A673 (cell line): ENCODE measurements around the gene STT3B. TPM values are rescaled to one million over a fixed set of nuclear protein-coding genes. Genes with fewer than 3 reads are reported as not detected.

Experiments used
- BruUV-seq: library from RNA; stranded (reverse); fragments of 400-500 nt; replicated peaks from 2 replicates; lab custom pipeline; 2021; lab: Mats Ljungman, UMichigan
- CTCF ChIA-PET: fragments of 300-600 bp; sonication (Branson Sonifier 250); formaldehyde crosslinking; loops from one replicate; lab custom pipeline; 2022; ENCODE audit warnings: antibody characterized with exemption; lab: Charles Lee
- POLR2A ChIA-PET: fragments of 300-600 bp; sonication (Branson Sonifier 250); formaldehyde crosslinking; loops from one replicate; lab custom pipeline; 2022; ENCODE audit warnings: antibody characterized with exemption; ENCODE audit not compliant: low non-redundant PET; lab: Charles Lee
- DNase-seq: peaks from one replicate; pipeline ENCODE4 v3.0.0-alpha.2; 2015; ENCODE audit warnings: low spot score
- H3K27ac ChIP-seq: fragments of 200-600 bp; sonication (generic); 2 replicates; pipeline ENCODE4 v1.5.1; 2016; ENCODE audit warnings: mixed run types, low read depth, mild to moderate bottlenecking, mixed read lengths, antibody characterized with exemption, low read length; ENCODE audit not compliant: poor library complexity, severe bottlenecking
- H3K27me3 ChIP-seq: fragments of 200-600 bp; sonication (generic); replicated peaks from 2 replicates; pipeline ENCODE4 v1.6.1; 2017; ENCODE audit warnings: mixed run types, low read depth, mild to moderate bottlenecking, mixed read lengths, antibody characterized with exemption, low read length; ENCODE audit not compliant: insufficient read depth, poor library complexity
- H3K36me3 ChIP-seq: fragments of 200-600 bp; sonication (generic); 2 replicates; pipeline ENCODE4 v1.6.1; 2016; ENCODE audit warnings: mixed run types, mild to moderate bottlenecking, mixed read lengths, antibody characterized with exemption, low read length; ENCODE audit not compliant: insufficient read depth, poor library complexity, severe bottlenecking
- H3K4me1 ChIP-seq: fragments of 200-600 bp; sonication (generic); 2 replicates; pipeline ENCODE4 v1.6.1; 2017; ENCODE audit warnings: mixed run types, mild to moderate bottlenecking, mixed read lengths, antibody characterized with exemption, low read length; ENCODE audit not compliant: insufficient read depth, poor library complexity, severe bottlenecking
- H3K4me3 ChIP-seq: fragments of 200-600 bp; sonication (generic); 2 replicates; pipeline ENCODE4 v1.5.1; 2016; ENCODE audit warnings: low read depth, mixed run types, mild to moderate bottlenecking, mixed read lengths, low read length; ENCODE audit not compliant: poor library complexity, severe bottlenecking
- H3K9me3 ChIP-seq: fragments of 200-600 bp; sonication (generic); 2 replicates; pipeline ENCODE4 v1.6.1; 2016; ENCODE audit warnings: mixed run types, low read depth, mild to moderate bottlenecking, mixed read lengths, antibody characterized with exemption, low read length; ENCODE audit not compliant: poor library complexity, severe bottlenecking
- CTCF ChIP-seq: fragments of 300-800, 200-600 bp; sonication (generic); conservative IDR thresholded peaks from 2 replicates; pipeline ENCODE4 v1.5.1; 2017; ENCODE audit warnings: low read depth, mild to moderate bottlenecking, antibody characterized with exemption, low read length, moderate library complexity, mixed read lengths
- EZH2 ChIP-seq: fragments of 200-600 bp; sonication (generic); IDR thresholded peaks from 2 replicates; pipeline ENCODE4 v1.6.1; 2017; ENCODE audit warnings: borderline replicate concordance, low read depth, mild to moderate bottlenecking, mixed read lengths, antibody characterized with exemption, low read length; ENCODE audit not compliant: poor library complexity, severe bottlenecking
- intact Hi-C: fragments of 100-400 bp; cut with micrococcal nuclease; formaldehyde crosslinking; loops from one replicate; pipeline ENCODE4 v1.10.0; 2022; ENCODE audit not compliant: unreplicated experiment
- total RNA-seq: library from RNA; stranded (reverse); gene quantifications from 2 replicates; pipeline ENCODE4 v1.2.3, GENCODE V29; 2021

The STT3B gene
- total RNA-seq, 1 experiment from 2014 or later: 137 TPM

GRCh38 chr3:31498791-31499190 is 33.9 kb upstream of the STT3B start:
- H3K4me1 ChIP-seq: no peaks in the 10 kb centered on the region
- intact Hi-C loops: no loop called here
- TF ChIP-seq CTCF (no peak), EZH2 (no peak)
- CTCF ChIA-PET: no interaction called here
- H3K36me3 ChIP-seq: no peaks in the 10 kb centered on the region
- no peaks in the 10 kb centered on the region for H3K27me3 ChIP-seq
- BruUV-seq: no TSS peak
- no peaks in the 10 kb centered on the region for H3K9me3 ChIP-seq
- DNase-seq: no peak
- no peak overlapping the region for H3K27ac ChIP-seq
- POLR2A ChIA-PET: no interaction called here
- H3K4me3 ChIP-seq: no peak overlapping the region

- H3K9me3 ChIP-seq: no peaks in the 10 kb centered on the region
- TF ChIP-seq CTCF (no peak), EZH2 (no peak)
- ChIA-PET POLR2A (no interaction called here), CTCF (no interaction called here)
- H3K4me3 ChIP-seq: no peak overlapping the region
- DNase-seq: no peak
- BruUV-seq: no TSS peak
- H3K27me3 ChIP-seq: no peaks in the 10 kb centered on the region
- H3K36me3 ChIP-seq: no peaks in the 10 kb centered on the region
- no peak overlapping the region for H3K27ac ChIP-seq
- no peaks in the 10 kb centered on the region for H3K4me1 ChIP-seq
- intact Hi-C loops: no loop called here
Observed at GRCh38 chr3:31499281-31499680, 33.4 kb upstream of the STT3B start.

- TF ChIP-seq EZH2 (no peak), CTCF (no peak)
- H3K9me3 ChIP-seq: no peaks in the 10 kb centered on the region
- POLR2A ChIA-PET: no interaction called here
- H3K36me3 ChIP-seq: no peaks in the 10 kb centered on the region
- intact Hi-C loops: no loop called here
- H3K27ac ChIP-seq: no peak overlapping the region
- no peak for DNase-seq
- no TSS peak for BruUV-seq
- peaks cover 7% of the 10 kb centered on the region for H3K4me1 ChIP-seq
- no peak overlapping the region for H3K4me3 ChIP-seq
- H3K27me3 ChIP-seq: no peaks in the 10 kb centered on the region
- CTCF ChIA-PET: no interaction called here
Observed at GRCh38 chr3:31502803-31503221, 29.9 kb upstream of the STT3B start.
